SU-DHL-6 (cell line): ENCODE measurements around the gene ATP6V0B.

Experiments
- H2AFZ ChIP-seq: fragments of 200-600 bp; sonication (generic); 2 replicates; pipeline ENCODE4 v1.6.1; 2014; ENCODE audit warnings: low read depth, mild to moderate bottlenecking, moderate library complexity, mixed read lengths, antibody characterized with exemption, low read length; ENCODE audit not compliant: severe bottlenecking
- H3F3A ChIP-seq: fragments of 200-600 bp; shearing (Covaris generic); 2 replicates; pipeline ENCODE4 v1.6.0; 2016; ENCODE audit warnings: antibody characterized with exemption, mild to moderate bottlenecking; ENCODE audit not compliant: insufficient read depth
- H3K27ac ChIP-seq: fragments of 200-600 bp; sonication (generic); 2 replicates; pipeline ENCODE4 v1.5.1; 2016; ENCODE audit warnings: low read depth, mild to moderate bottlenecking, low read length, moderate library complexity, mixed read lengths
- H3K27me3 ChIP-seq: fragments of 200-600 bp; sonication (generic), shearing (Covaris generic); 2 replicates; pipeline ENCODE4 v1.6.0; 2014; ENCODE audit warnings: mild to moderate bottlenecking, low read length
- H3K36me3 ChIP-seq: fragments of 200-600 bp; sonication (generic); 2 replicates; pipeline ENCODE4 v1.6.1; 2014; ENCODE audit warnings: mild to moderate bottlenecking, low read length, mixed read lengths
- H3K4me2 ChIP-seq: fragments of 300-600, 200-600 bp; shearing (Covaris generic), sonication (generic); 2 replicates; pipeline ENCODE4 v1.6.0; 2014; ENCODE audit warnings: low read length, low read depth, mild to moderate bottlenecking; ENCODE audit not compliant: poor library complexity, severe bottlenecking
- H3K4me3 ChIP-seq: fragments of 200-600 bp; sonication (generic); 2 replicates; pipeline ENCODE4 v1.5.1; 2014; ENCODE audit warnings: antibody characterized with exemption, low read length, mild to moderate bottlenecking, mixed read lengths; ENCODE audit not compliant: insufficient read depth, poor library complexity, severe bottlenecking
- H3K79me2 ChIP-seq: fragments of 200-600 bp; sonication (generic); 2 replicates; pipeline ENCODE4 v1.6.1; 2014; ENCODE audit warnings: mild to moderate bottlenecking, low read length, moderate library complexity; ENCODE audit not compliant: insufficient read depth
- H3K9ac ChIP-seq: fragments of 200-600 bp; sonication (generic); 2 replicates; pipeline ENCODE4 v1.7.0; 2014; ENCODE audit warnings: mild to moderate bottlenecking, low read length
- H3K9me2 ChIP-seq: fragments of 200-600 bp; sonication (generic); replicated peaks from 2 replicates; pipeline ENCODE4 v1.6.1; 2014; ENCODE audit warnings: low read length; ENCODE audit not compliant: insufficient read depth
- H3K9me3 ChIP-seq: fragments of 200-600 bp; sonication (generic); 2 replicates; pipeline ENCODE4 v1.6.1; 2014; ENCODE audit warnings: low read length, mixed read lengths; ENCODE audit not compliant: insufficient read depth
- H4K20me1 ChIP-seq: fragments of 200-600 bp; sonication (generic); 2 replicates; pipeline ENCODE4 v1.6.1; 2014; ENCODE audit warnings: low read depth, mild to moderate bottlenecking, antibody characterized with exemption, low read length, moderate library complexity, mixed read lengths
- CTCF ChIP-seq: fragments of 200-600 bp; sonication (generic); IDR thresholded peaks from one replicate; pipeline ENCODE4 v1.5.1; 2017; ENCODE audit warnings: antibody characterized with exemption, mild to moderate bottlenecking, low read length, moderate library complexity; ENCODE audit not compliant: insufficient read depth, poor library complexity, severe bottlenecking
- EZH2phosphoT487 ChIP-seq: fragments of 200-600 bp; sonication (generic), shearing (Covaris generic); conservative IDR thresholded peaks from 2 replicates; pipeline ENCODE4 v1.6.1; 2018; ENCODE audit warnings: mild to moderate bottlenecking, antibody characterized with exemption, low read length, moderate library complexity, mixed read lengths

Gene ATP6V0B

GRCh38 chr1:43986712-43987111 lies 12.0 kb downstream of the ATP6V0B start:
- H3K36me3 ChIP-seq = no peaks in the 10 kb centered on the region
- no peaks in the 10 kb centered on the region for H3K9me2 ChIP-seq
- no peak overlapping the region for H3K4me3 ChIP-seq
- no peaks in the 10 kb centered on the region for H3K9me3 ChIP-seq
- no peak overlapping the region for H3K4me2 ChIP-seq
- no peaks in the 10 kb centered on the region for H3K27me3 ChIP-seq
- no peaks in the 10 kb centered on the region; the same call in 1 of the 2 replicates for H3K79me2 ChIP-seq
- TF ChIP-seq CTCF = no peak
- H3K27ac ChIP-seq = no peak overlapping the region
- peaks cover 10% of the 10 kb centered on the region; the same call in 1 of the 2 replicates for H3F3A ChIP-seq
- H3K9ac ChIP-seq = no peak overlapping the region
- no peaks in the 10 kb centered on the region for H4K20me1 ChIP-seq
- H2AFZ ChIP-seq = no peak overlapping the region

GRCh38 chr1:43987159-43987902 lies 12.6 kb downstream of the ATP6V0B start:
- Histone ChIP-seq H3F3A (peaks cover 10% of the 10 kb centered on the region; the same call in 1 of the 2 replicates), H2AFZ (no peak overlapping the region), H4K20me1 (no peaks in the 10 kb centered on the region), H3K9me2 (no peaks in the 10 kb centered on the region), H3K9me3 (no peaks in the 10 kb centered on the region), H3K9ac (no peak overlapping the region), H3K4me2 (no peak overlapping the region), H3K4me3 (no peak overlapping the region), H3K27ac (no peak overlapping the region), H3K36me3 (no peaks in the 10 kb centered on the region), H3K79me2 (no peaks in the 10 kb centered on the region), H3K27me3 (no peaks in the 10 kb centered on the region)
- TF ChIP-seq CTCF = no peak
- TF ChIP-seq EZH2phosphoT487 = no peak

- peak overlapping the region; percentile 53 for H3K9ac ChIP-seq
Observed at GRCh38 chr1:43990271-43991199, 15.8 kb downstream of the ATP6V0B start.

More at GRCh38 chr1:43990271-43991199, 15.8 kb downstream of the ATP6V0B start:
- no peak for TF ChIP-seq EZH2phosphoT487
- peak; percentile 59 for TF ChIP-seq CTCF
- H3F3A ChIP-seq = peaks cover 10% of the 10 kb centered on the region; the same call in 1 of the 2 replicates
- no peaks in the 10 kb centered on the region for H3K36me3 ChIP-seq
- peak overlapping the region; percentile 55 for H3K4me3 ChIP-seq
- no peaks in the 10 kb centered on the region for H3K9me3 ChIP-seq
- no peaks in the 10 kb centered on the region for H3K27me3 ChIP-seq
- no peaks in the 10 kb centered on the region for H3K9me2 ChIP-seq
- H3K79me2 ChIP-seq = no peaks in the 10 kb centered on the region
- peak overlapping the region; percentile 62 for H3K4me2 ChIP-seq
- no peaks in the 10 kb centered on the region for H4K20me1 ChIP-seq
- H2AFZ ChIP-seq = no peak overlapping the region
- no peak overlapping the region for H3K27ac ChIP-seq
